ENCODE measurements around the gene ETS2.

The ETS2 gene

DNA sequence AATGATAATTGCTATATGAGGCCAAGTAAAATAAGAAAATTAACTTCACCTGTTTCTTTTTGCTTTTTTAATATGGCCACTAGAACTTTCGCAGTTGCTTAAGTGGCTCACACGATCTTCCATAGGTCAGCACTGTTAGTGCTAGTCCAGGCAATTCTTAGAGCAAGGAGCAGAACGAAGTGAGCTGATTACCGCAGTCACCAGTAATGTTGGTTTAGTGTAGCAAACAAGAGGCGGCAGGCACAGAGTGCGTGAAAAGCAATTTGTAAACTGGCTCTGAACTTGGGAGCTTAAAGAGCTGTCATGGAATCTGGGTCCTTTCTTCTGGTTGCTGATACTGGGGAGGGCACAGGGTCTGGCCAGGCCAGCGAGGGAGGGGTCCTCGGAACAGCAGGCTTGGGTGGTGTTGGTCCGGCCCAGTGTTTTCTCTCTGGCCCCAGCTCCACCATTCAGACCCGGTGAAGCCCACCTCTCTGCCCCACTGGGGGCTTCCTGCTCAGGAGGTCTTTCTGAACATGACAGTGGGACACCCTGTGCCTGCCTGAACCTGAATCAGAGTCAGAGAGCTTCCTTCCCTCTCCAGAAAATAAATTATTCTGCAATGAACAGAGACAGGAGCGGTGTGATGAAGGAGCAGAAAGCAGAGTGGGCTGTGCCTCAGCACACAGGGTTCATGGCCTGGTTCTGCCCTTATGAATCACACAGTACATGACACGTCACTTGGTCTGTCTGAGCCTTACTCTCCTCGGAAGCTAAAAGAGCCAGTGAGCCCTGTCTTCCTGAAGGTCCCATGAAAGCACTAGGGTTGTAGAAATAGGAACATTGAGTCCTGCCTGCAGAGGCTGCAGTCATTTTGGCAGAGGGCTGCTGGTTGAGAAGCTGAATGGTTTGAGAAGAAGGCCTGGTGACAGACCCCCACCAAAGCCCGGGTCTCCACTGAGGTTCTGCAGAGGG lies 11.9 kb downstream of the ETS2 start:
- DNase-seq (ENCODE audit: low read depth), result peak; percentile 54
- no peak for TF ChIP-seq CTCF (conservative IDR thresholded peaks at IDR 0.05; ENCODE audit: low read length)

DNA sequence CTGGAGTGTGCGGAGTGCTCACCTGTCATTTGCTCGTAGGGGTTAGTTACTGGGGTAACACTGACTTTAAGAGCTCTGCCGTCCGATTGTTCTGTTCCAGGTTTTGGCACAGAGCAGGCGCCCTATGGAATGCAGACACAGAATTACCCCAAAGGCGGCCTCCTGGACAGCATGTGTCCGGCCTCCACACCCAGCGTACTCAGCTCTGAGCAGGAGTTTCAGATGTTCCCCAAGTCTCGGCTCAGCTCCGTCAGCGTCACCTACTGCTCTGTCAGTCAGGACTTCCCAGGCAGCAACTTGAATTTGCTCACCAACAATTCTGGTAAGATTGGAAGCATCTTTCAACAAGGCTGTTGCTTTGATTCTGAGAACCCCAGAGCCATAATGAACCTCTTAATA lies 12.6 kb downstream of the ETS2 start:
- TF ChIP-seq CTCF (conservative IDR thresholded peaks at IDR 0.05; ENCODE audit: low read length), result no peak
- no peak for DNase-seq (ENCODE audit: low read depth)
- no peak overlapping the region for H3K4me3 ChIP-seq (ENCODE audit: low read length)

More for the DNA sequence above, 11.9 kb downstream of the ETS2 start:
- H3K4me3 ChIP-seq (ENCODE audit: low read length), result no peak overlapping the region

DNA sequence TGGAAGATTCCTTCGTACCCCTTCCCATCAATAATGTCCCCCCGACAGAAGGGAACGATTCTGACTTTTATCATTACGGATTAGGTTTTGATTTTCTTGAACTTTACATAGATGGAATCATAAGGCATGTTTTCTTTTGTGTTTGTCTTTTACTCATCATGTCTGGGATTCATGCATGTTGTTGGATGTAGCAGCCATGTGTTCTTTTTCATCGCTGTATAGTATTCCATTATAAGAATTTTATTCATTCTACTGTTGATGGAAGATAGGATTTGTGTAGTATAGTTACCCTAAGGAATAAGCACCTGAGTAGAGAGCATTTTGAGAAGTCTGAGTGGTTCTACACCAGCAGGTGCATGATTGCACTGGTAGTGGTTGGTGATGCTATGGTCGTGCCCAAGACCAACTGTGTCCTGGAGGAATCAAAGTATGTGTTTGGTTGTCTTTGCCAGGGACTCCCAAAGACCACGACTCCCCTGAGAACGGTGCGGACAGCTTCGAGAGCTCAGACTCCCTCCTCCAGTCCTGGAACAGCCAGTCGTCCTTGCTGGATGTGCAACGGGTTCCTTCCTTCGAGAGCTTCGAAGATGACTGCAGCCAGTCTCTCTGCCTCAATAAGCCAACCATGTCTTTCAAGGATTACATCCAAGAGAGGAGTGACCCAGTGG lies 13.5 kb downstream of the ETS2 start:
- DNase-seq (ENCODE audit: low read depth), result no peak
- H3K4me3 ChIP-seq (ENCODE audit: low read length), result no peak overlapping the region
- TF ChIP-seq CTCF (conservative IDR thresholded peaks at IDR 0.05; ENCODE audit: low read length), result no peak

- peak; percentile 71 for DNase-seq (ENCODE audit: low read depth)
- TF ChIP-seq CTCF (conservative IDR thresholded peaks at IDR 0.05; ENCODE audit: low read length), result no peak
- no peak overlapping the region for H3K4me3 ChIP-seq (ENCODE audit: low read length)
These were observed 14.0 kb downstream of the ETS2 start for GRCh38 chr21:38819719-38820159.

- DNase-seq (ENCODE audit: low read depth), result peak; percentile 32
- no peak for TF ChIP-seq CTCF (conservative IDR thresholded peaks at IDR 0.05; ENCODE audit: low read length)
- H3K4me3 ChIP-seq (ENCODE audit: low read length), result no peak overlapping the region
These were observed 14.9 kb downstream of the ETS2 start for GRCh38 chr21:38820471-38821239.

- no peak for TF ChIP-seq CTCF (conservative IDR thresholded peaks at IDR 0.05; ENCODE audit: low read length)
- DNase-seq (ENCODE audit: low read depth), result no peak
- H3K4me3 ChIP-seq (ENCODE audit: low read length), result no peak overlapping the region
These were observed 15.5 kb downstream of the ETS2 start for GRCh38 chr21:38821248-38821647.

All from AG10803 (cell line).